ENCODE data around the gene NCSTN. TPM values are rescaled to one million over a fixed set of nuclear protein-coding genes. Genes with fewer than 3 reads are reported as not detected.

Gene NCSTN
- total and polyA plus RNA-seq, 2 of the 13 experiments (the other 11 are each of a cell fraction or from before 2014, with no cell fraction given) = 44.2 to 247 TPM

- FAIRE-seq (no peak), ATAC-seq (peak; percentile 78)
- CTCF ChIA-PET (ENCODE audit: low intra/inter-chr PET ratio, low total read pairs) = no interaction called here
- no peak for TF ChIP-seq GTF2F1 (IDR thresholded peaks at IDR 0.05; ENCODE audit: low read length)
- TF ChIP-seq ZNF703 (CRISPR knock-in tag; IDR thresholded peaks at IDR 0.05; ENCODE audit: borderline replicate concordance) = no peak
- no peak for TF ChIP-seq ZFP36 (IDR thresholded peaks at IDR 0.05; ENCODE audit: borderline replicate concordance, low read depth, low read length, partially characterized antibody)
- no peak for TF ChIP-seq ZNF883 (CRISPR knock-in tag; IDR thresholded peaks at IDR 0.05; ENCODE audit: not compliant biosample characterization)
- no peak for TF ChIP-seq U2AF2 (IDR thresholded peaks at IDR 0.05; ENCODE audit: low read depth, low read length)
- TF ChIP-seq ZNF451 (CRISPR knock-in tag; IDR thresholded peaks at IDR 0.05) = no peak
- no peak for TF ChIP-seq KLF16 (CRISPR knock-in tag; IDR thresholded peaks at IDR 0.05)
- no peak for TF ChIP-seq ZNF615 (CRISPR knock-in tag; IDR thresholded peaks at IDR 0.05; ENCODE audit: borderline replicate concordance)
- 0 out of 2 replicates have a peak, but pooled peaks have one; percentile 22 for TF ChIP-seq SOX5 (CRISPR knock-in tag; IDR thresholded peaks at IDR 0.05; ENCODE audit: borderline replicate concordance)
- TF ChIP-seq ZNF432 (CRISPR knock-in tag; IDR thresholded peaks at IDR 0.05; ENCODE audit: borderline replicate concordance) = no peak
- TF ChIP-seq ZNF224 (CRISPR knock-in tag; IDR thresholded peaks at IDR 0.05) = no peak
- no peak for TF ChIP-seq ZNF800 (CRISPR knock-in tag; IDR thresholded peaks at IDR 0.05)
- no peak for TF ChIP-seq TFDP1 (CRISPR knock-in tag; IDR thresholded peaks at IDR 0.05; ENCODE audit: borderline replicate concordance)
- TF ChIP-seq IRX3 (CRISPR knock-in tag; IDR thresholded peaks at IDR 0.05; ENCODE audit: borderline replicate concordance, low read depth) = no peak
- TF ChIP-seq FOXP1 (IDR thresholded peaks at IDR 0.05) = no peak
- TF ChIP-seq FOXP1 (CRISPR knock-in tag; IDR thresholded peaks at IDR 0.05) = peak; percentile 15; the same call in 1 of the 2 replicates
- no peak for TF ChIP-seq SUZ12 (IDR thresholded peaks at IDR 0.05; ENCODE audit: low read depth, low read length)
- TF ChIP-seq ZNF431 (CRISPR knock-in tag; IDR thresholded peaks at IDR 0.05; ENCODE audit: borderline replicate concordance, low read depth) = no peak
- no peak for TF ChIP-seq ZNF841 (CRISPR knock-in tag; IDR thresholded peaks at IDR 0.05; ENCODE audit: borderline replicate concordance)
- TF ChIP-seq POLR2AphosphoS2 (IDR thresholded peaks at IDR 0.05; ENCODE audit: low read depth, low read length) = no peak
- peak; percentile 97 for TF ChIP-seq GFI1 (CRISPR knock-in tag; IDR thresholded peaks at IDR 0.05; ENCODE audit: borderline replicate concordance)
- no peak for TF ChIP-seq ZBTB43 (CRISPR knock-in tag; conservative IDR thresholded peaks at IDR 0.05)
Measured at GRCh38 chr1:160315359-160315758, 27.8 kb upstream of the NCSTN start.

More at GRCh38 chr1:160315359-160315758, 27.8 kb upstream of the NCSTN start:
- no peak overlapping the region for H3K27ac ChIP-seq (ENCODE audit: extremely low read length, insufficient read depth, low read length)
- in situ Hi-C loops (cut with HindIII; ENCODE audit: extremely low pct_ligation_motif_present, low pct_unique_long_range_greater_than_20kb) = no loop called here
- no peaks in the 10 kb centered on the region for H3K27me3 ChIP-seq (ENCODE audit: control insufficient read depth in 1 of 2, insufficient read depth in 2 of 2, low read length in 2 of 2)
- DNase-seq (ENCODE audit: low spot score) = peak; percentile 65
- 82% methylated on average over 2 of the region's 2 CpGs for WGBS (ENCODE audit: low lambda C conversion rate)
- POLR2A ChIA-PET = no interaction called here
- H2AFZ ChIP-seq (ENCODE audit: low read length) = no peak overlapping the region
- 0 out of 2 replicates have a peak, but pooled peaks cover 7% of the 10 kb centered on the region for H3K4me1 ChIP-seq (ENCODE audit: insufficient read depth, low read length)
- intact Hi-C loops (cut with micrococcal nuclease; ENCODE audit: unreplicated experiment) = no loop called here
- no peak overlapping the region for H3K9ac ChIP-seq (ENCODE audit: insufficient read depth, low read depth, low read length)
- no peak overlapping the region for H3K4me3 ChIP-seq (replicated peaks in 1 of 3; ENCODE audit: insufficient read depth in 1 of 3, low read depth in 2 of 3, low read length in 3 of 3)
- BruUV-seq (replicated peaks) = no TSS peak
- no peaks in the 10 kb centered on the region for H3K9me3 ChIP-seq (ENCODE audit: low read length)
- peaks cover 32 to 87% of the 10 kb centered on the region in 2 experiments for H3K36me3 ChIP-seq (replicated peaks in 1 of 2; ENCODE audit: control insufficient read depth in 1 of 2, insufficient read depth in 2 of 2, low read length in 2 of 2)
- peaks cover 28% of the 10 kb centered on the region for H4K20me1 ChIP-seq (ENCODE audit: insufficient read depth, low read length)
- peaks cover 22% of the 10 kb centered on the region for H3K79me2 ChIP-seq (ENCODE audit: insufficient read depth, low read length)
- H3K4me2 ChIP-seq (ENCODE audit: low read depth, low read length) = no peak overlapping the region

Data from HepG2 (cell line).